Breast epithelium (tissue), 3 donors: ENCODE measurements around the gene ARHGAP10.

Experiments
- POLR2A ChIP-seq: fragments of 450-650 bp; IDR thresholded peaks from one replicate; pipeline ENCODE4 v1.6.1; 2016; ENCODE audit warnings: antibody characterized with exemption, mild to moderate bottlenecking, moderate library complexity
- POLR2AphosphoS5 ChIP-seq, 3 donors: sonication (generic); formaldehyde crosslinking; IDR thresholded peaks; one replicate each; pipeline ENCODE4 v1.6.1; 2017; ENCODE audit warnings: antibody characterized with exemption in 3 of 3
- TF ChIP-seq, protein P1 (sequence below), 3 donors: fragments of 450-650 bp; IDR thresholded peaks; one replicate each; pipeline ENCODE4 v1.5.1; 2016 to 2017; ENCODE audit warnings: antibody characterized with exemption in 3 of 3, mild to moderate bottlenecking in 3 of 3, moderate library complexity in 3 of 3

DNA sequence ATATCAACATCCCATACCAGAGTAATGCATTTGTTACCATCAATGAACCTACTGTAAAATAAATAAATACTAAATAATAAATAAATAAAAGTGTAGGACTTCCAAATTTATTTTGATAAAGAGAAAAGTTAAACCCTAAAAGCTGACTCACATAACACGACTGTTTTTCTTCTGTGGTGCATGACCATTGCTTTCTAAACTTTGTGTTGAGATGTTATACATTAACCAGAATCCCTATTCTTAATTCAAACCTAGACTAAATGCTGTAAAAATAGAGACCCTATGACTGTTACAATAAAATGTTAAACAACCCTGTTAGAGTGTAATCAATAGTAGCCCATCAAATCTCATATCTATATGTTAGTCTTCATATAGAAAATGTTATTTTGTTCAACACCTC is 27.0 kb upstream of the ARHGAP10 start:
- TF ChIP-seq, protein P1, sequence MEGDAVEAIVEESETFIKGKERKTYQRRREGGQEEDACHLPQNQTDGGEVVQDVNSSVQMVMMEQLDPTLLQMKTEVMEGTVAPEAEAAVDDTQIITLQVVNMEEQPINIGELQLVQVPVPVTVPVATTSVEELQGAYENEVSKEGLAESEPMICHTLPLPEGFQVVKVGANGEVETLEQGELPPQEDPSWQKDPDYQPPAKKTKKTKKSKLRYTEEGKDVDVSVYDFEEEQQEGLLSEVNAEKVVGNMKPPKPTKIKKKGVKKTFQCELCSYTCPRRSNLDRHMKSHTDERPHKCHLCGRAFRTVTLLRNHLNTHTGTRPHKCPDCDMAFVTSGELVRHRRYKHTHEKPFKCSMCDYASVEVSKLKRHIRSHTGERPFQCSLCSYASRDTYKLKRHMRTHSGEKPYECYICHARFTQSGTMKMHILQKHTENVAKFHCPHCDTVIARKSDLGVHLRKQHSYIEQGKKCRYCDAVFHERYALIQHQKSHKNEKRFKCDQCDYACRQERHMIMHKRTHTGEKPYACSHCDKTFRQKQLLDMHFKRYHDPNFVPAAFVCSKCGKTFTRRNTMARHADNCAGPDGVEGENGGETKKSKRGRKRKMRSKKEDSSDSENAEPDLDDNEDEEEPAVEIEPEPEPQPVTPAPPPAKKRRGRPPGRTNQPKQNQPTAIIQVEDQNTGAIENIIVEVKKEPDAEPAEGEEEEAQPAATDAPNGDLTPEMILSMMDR (IDR thresholded peaks at IDR 0.05): no peak
- TF ChIP-seq POLR2A: no peak
- no peak for TF ChIP-seq POLR2AphosphoS5 (IDR thresholded peaks at IDR 0.05)
